Mesodermal cell (in vitro differentiated cells): Measurements from ENCODE around the gene SRGAP2B.
"Not testable (repeated sequence)": the region's sequence is repeated elsewhere in the genome, so short reads cannot be mapped to it uniquely, and the experiment has no call there.

Experiments used
- H3K27ac ChIP-seq: 2 replicates; pipeline ENCODE4 v1.7.0; 2013; ENCODE audit warnings: mild to moderate bottlenecking, low read depth, low read length, moderate library complexity; ENCODE audit not compliant: severe bottlenecking
- H3K36me3 ChIP-seq: 2 replicates; pipeline ENCODE4 v1.7.1; 2013; ENCODE audit warnings: mild to moderate bottlenecking, low read length, moderate library complexity; ENCODE audit not compliant: control insufficient read depth, insufficient read depth
- H3K4me1 ChIP-seq: one replicate; pipeline ENCODE4 v1.7.1; 2013; ENCODE audit warnings: mild to moderate bottlenecking, low read length; ENCODE audit not compliant: insufficient read depth, control insufficient read depth, poor library complexity, severe bottlenecking
- H3K4me3 ChIP-seq: 2 replicates; pipeline ENCODE4 v1.7.0; 2013; ENCODE audit warnings: low read length, control low read depth, mild to moderate bottlenecking; ENCODE audit not compliant: insufficient read depth, poor library complexity, severe bottlenecking; ENCODE audit errors: extremely low read depth
- H3K9me3 ChIP-seq: 2 replicates; pipeline ENCODE4 v1.7.1; 2013; ENCODE audit warnings: mild to moderate bottlenecking, low read length, moderate library complexity; ENCODE audit not compliant: control insufficient read depth
- WGBS, 2 experiments: methylation state at CpG; one replicate each; pipeline ENCODE4 v1.1.5; 2013; ENCODE audit warnings: missing lambda C conversion rate in 2 of 2; ENCODE audit not compliant: insufficient coverage in 2 of 2; 5-methylcytosine and 5-hydroxymethylcytosine counted together

Gene SRGAP2B

GRCh38 chr1:144963571-144963970, 131.6 kb downstream of the SRGAP2B start:
- not testable (repeated sequence) for H3K4me1 ChIP-seq, H3K27ac ChIP-seq, H3K4me3 ChIP-seq, H3K9me3 ChIP-seq, H3K36me3 ChIP-seq
- WGBS, 2 experiments, result no CpG with 5 or more reads among the region's 3 CpGs

- H3K4me3 ChIP-seq, H3K4me1 ChIP-seq, H3K9me3 ChIP-seq, H3K27ac ChIP-seq, H3K36me3 ChIP-seq: not testable (repeated sequence)
- no CpG with 5 or more reads among the region's 9 CpGs for WGBS, 2 experiments
Measured at GRCh38 chr1:144961604-144962583, 133.2 kb downstream of the SRGAP2B start.

- WGBS, 2 experiments, result no CpG with 5 or more reads among the region's 4 CpGs
- H3K9me3 ChIP-seq, H3K36me3 ChIP-seq: not testable (repeated sequence)
Measured at GRCh38 chr1:144960929-144961488, 134.1 kb downstream of the SRGAP2B start.

GRCh38 chr1:144948390-144948789, 146.7 kb downstream of the SRGAP2B start:
- H3K9me3 ChIP-seq, H3K27ac ChIP-seq, H3K4me3 ChIP-seq, H3K4me1 ChIP-seq, H3K36me3 ChIP-seq: not testable (repeated sequence)
- WGBS, 2 experiments, result no CpG with 5 or more reads among the region's 2 CpGs

More at GRCh38 chr1:144960929-144961488, 134.1 kb downstream of the SRGAP2B start:
- not testable (repeated sequence) for H3K4me3 ChIP-seq, H3K27ac ChIP-seq, H3K4me1 ChIP-seq

DNA sequence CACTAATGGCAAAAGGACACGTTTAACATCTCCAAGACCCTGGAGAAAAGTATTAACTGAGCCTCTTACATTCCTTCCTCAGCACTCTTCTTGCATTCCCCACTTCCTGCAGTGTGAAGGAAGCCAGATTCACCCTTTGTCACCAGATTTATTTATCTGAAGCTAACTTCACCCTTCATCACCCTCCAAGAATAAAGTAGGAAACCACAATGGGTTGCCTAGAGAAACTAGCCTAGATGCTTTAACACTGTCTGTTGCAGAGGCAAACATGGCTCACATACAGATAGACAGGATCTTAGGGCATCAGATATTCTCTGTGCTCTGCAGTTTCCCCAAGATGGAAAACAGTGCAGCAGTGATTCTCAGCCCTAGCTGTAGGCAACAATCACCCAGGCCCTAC, 147.6 kb downstream of the SRGAP2B start:
- H3K9me3 ChIP-seq, H3K4me3 ChIP-seq, H3K4me1 ChIP-seq, H3K36me3 ChIP-seq, H3K27ac ChIP-seq: not testable (repeated sequence)
- no CpG with 5 or more reads among the region's 1 CpG for WGBS, 2 experiments

DNA sequence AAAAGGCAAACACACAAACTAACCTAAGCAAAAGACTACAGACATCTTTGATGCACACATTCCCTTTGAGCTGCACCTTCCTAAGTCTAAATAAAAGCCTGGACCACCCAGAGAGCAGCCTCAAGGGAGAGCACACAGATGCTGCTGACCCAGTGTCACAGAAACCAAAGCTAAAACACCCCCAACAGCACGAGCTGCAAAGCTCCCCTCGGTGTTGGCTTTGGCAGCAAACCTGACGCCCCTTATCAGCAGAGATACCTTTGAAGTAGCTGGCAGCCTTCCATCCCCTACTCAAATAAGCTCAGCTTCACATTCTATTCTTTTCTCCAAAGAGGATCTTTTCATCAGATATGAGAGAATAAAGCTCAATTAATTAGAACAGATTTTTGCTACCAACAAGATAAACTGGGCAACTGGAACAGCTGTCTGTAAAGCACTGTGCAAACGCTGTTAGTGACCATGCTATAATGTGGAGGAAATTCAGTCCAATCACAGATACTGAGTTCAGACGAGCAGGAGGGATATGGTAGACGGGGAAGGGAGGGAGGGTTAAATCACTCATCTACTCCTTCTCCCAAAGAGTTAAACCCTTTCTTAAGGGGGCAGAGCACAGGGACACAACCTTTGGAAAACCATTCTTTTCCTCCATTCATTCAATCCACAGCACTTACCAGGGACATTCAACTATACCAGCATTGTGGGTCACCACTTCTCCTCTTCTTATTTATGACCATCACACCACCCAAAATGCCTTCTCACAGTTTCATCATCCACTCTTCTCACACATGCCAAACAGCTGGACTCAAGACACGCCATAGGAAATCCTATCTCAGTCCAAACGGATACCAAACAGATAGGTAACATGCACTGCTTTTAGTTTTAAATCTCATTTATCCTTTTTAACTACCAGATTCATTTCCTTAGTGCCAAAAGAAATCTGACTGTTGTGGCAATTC, 148.3 kb downstream of the SRGAP2B start:
- not testable (repeated sequence) for H3K4me1 ChIP-seq
- WGBS, 2 experiments, result no CpG with 5 or more reads among the region's 8 CpGs

GRCh38 chr1:144941710-144942109, 153.4 kb downstream of the SRGAP2B start:
- not testable (repeated sequence) for H3K4me1 ChIP-seq, H3K9me3 ChIP-seq, H3K27ac ChIP-seq, H3K36me3 ChIP-seq, H3K4me3 ChIP-seq
- no CpG with 5 or more reads among the region's 1 CpG for WGBS, 2 experiments

More for the DNA sequence above, 148.3 kb downstream of the SRGAP2B start:
- H3K27ac ChIP-seq, H3K36me3 ChIP-seq, H3K4me3 ChIP-seq, H3K9me3 ChIP-seq: not testable (repeated sequence)

DNA sequence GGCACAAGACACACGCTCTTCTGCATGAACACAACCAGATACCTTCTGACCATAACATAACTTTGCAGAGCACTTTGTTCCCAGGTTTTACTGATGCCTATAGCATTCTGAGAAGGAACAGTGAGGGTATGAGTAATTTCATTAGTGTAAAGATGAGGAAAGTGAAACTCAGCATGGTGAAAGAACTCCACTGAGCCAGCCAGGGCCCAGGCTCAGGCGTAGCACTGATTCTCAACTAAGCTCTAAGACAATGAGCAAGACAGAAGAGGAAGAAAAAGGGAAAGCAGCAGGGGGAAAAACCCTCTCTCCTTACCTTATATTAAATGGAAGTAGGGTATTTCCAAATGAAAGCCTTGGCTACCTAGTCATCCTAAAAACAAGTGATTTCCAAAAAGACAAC, 155.1 kb downstream of the SRGAP2B start:
- H3K36me3 ChIP-seq, H3K9me3 ChIP-seq, H3K4me1 ChIP-seq, H3K27ac ChIP-seq, H3K4me3 ChIP-seq: not testable (repeated sequence)
- no CpG with 5 or more reads among the region's 2 CpGs for WGBS, 2 experiments

DNA sequence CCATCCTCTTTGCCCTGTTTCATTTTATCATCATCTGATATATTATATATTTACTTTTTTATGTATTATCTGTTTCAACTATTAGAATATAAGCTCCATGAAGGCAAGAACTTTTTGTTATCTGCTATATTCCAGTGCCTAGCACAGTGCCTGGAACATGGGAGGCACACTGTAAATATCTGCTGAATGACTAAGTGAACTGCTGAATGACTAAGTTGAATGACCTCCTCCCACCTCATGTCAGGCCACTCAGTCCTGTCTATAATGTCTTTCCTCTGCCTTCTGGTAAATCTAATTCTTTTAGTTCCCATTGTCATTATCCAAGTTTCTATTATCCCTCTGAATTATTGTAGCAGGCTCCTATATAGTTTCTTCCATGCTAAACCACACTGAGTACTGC, 156.5 kb downstream of the SRGAP2B start:
- not testable (repeated sequence) for H3K27ac ChIP-seq, H3K9me3 ChIP-seq, H3K4me3 ChIP-seq, H3K4me1 ChIP-seq, H3K36me3 ChIP-seq

DNA sequence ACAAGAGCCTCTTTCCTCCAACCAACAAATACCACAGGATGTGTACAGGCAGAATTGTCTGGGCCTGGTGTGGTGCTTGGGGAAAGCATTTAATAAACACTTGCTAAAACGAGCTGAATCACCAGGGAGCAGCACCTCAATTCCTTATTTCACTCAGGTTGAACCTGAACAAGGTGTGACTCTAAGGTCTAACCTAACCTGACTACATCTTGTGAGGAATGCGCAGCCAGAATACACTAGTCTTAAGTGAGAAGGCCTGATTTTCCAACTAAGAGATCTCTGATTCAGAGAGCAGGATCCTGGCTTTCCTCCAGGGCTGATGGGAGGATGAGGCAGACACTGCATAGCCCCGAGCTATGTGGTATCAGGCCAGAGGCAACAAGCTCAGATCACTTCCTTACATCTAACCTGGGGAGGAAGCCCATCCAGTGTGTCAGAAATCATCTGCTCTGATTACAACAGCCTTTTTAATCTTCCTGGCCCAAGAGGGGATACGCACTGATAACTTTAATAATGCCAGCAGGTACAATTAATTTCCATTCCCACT, 158.9 kb downstream of the SRGAP2B start:
- not testable (repeated sequence) for H3K27ac ChIP-seq, H3K36me3 ChIP-seq, H3K4me1 ChIP-seq, H3K4me3 ChIP-seq, H3K9me3 ChIP-seq
- WGBS, 2 experiments, result no CpG with 5 or more reads among the region's 4 CpGs
